ENCODE data around the gene F2. TPM values are rescaled to one million over a fixed set of nuclear protein-coding genes. Genes with fewer than 3 reads are reported as not detected.
A peak's percentile ranks its signal among the peaks of the same experiment; 100 is the strongest.

F2 gene
- total and polyA plus RNA-seq, 11 donors: 0.08 to 0.18 (median 0.17) TPM; not detected in 8

DNA sequence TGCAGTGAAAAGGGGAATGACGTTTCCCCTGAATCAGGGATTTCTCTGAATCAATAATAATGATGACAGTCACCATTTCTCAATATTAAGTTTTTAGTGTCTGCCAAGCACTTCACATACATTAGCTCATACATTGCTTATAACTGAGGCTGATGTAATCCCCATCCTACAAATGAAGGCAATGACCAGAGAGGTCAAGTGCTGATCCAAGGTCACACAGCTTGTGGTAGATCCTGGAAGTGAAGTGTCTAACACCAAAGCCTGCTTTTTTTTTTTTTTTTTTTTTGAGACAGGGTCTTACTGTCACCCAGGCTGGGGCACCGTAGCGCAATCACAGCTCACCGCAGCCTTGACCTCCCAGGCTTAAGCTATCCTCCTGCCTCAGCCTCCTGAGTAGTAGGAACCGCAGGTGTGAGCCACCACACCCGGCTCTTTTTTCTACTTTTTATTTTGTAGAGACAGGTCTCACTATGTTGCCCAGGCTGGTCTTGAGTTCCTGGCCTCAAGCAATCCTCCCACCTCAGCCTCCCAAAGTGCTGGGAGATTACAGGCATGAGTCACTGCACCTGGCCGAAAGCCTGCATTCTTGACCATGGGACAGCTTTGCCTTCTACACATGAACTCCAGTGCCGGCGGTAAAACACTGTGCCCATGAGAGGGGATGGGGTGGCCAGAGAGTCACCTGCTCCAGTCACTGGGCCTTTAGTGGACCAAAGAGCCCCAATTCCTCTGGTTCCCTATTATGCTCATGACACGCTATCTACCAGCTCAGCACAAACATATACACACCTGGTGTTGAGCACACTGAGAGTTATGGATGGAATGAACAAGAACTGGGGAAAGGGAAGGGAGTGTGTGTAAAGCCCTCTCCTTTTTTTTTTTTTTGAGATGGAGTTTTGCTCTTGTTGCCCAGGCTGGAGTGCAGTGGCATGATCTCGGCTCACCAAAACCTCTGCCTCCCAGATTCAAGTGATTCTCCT, 36.0 kb upstream of the F2 start:
- TF ChIP-seq, protein P1, sequence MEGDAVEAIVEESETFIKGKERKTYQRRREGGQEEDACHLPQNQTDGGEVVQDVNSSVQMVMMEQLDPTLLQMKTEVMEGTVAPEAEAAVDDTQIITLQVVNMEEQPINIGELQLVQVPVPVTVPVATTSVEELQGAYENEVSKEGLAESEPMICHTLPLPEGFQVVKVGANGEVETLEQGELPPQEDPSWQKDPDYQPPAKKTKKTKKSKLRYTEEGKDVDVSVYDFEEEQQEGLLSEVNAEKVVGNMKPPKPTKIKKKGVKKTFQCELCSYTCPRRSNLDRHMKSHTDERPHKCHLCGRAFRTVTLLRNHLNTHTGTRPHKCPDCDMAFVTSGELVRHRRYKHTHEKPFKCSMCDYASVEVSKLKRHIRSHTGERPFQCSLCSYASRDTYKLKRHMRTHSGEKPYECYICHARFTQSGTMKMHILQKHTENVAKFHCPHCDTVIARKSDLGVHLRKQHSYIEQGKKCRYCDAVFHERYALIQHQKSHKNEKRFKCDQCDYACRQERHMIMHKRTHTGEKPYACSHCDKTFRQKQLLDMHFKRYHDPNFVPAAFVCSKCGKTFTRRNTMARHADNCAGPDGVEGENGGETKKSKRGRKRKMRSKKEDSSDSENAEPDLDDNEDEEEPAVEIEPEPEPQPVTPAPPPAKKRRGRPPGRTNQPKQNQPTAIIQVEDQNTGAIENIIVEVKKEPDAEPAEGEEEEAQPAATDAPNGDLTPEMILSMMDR (IDR thresholded peaks at IDR 0.05): no peak
- TF ChIP-seq POLR2A (IDR thresholded peaks at IDR 0.05): no peak
- Histone ChIP-seq H3K9me3 (no peaks in the 10 kb centered on the region), H3K4me3 (no peak overlapping the region), H3K4me1 (peaks cover 0 to 50% (median 36%) of the 10 kb centered on the region in 12 donors), H3K27ac (peak overlapping the region; percentile 26 to 89 (median 78)), H3K27me3 (no peaks in the 10 kb centered on the region), H3K36me3 (peaks cover 0 to 96% (median 72%) of the 10 kb centered on the region in 9 donors)
- no peak for ATAC-seq
- WGBS, 4 donors: 87 to 92% (median 89%) methylated on average over 11 of the region's 11 CpGs
- intact Hi-C loops (cut with DNase I): loop anchor here in 1 of 10 donors (5.0 kb wide), 1 partner anchor 66 kb away; the partner anchor contains the start of genes ATG13 and HARBI1
- no peak for DNase-seq

DNA sequence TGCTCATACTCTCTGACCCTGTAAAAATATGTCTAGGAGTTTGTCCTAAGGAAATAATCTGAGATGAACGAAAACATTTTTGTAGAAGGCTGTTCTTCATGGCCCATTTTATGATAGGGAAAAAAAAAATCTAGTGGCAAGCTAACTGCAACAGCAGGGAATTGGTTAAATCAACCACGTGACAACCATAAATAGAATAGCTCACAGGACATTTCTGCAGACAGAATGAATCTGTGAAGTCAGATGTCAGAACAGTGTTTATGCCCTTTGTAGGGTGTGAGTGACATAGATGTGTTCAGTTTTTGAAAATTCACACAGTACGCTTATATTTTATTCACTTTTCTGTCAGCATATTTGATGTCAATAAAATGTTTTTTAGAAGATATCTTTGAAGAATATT, 34.6 kb upstream of the F2 start:
- DNase-seq: no peak
- Histone ChIP-seq H3K4me1 (peaks cover 0 to 55% (median 36%) of the 10 kb centered on the region in 12 donors), H3K36me3 (peaks cover 0 to 96% (median 72%) of the 10 kb centered on the region in 9 donors), H3K27ac (peak overlapping the region; percentile 26 to 89 (median 78)), H3K4me3 (no peak overlapping the region), H3K27me3 (no peaks in the 10 kb centered on the region), H3K9me3 (no peaks in the 10 kb centered on the region)
- ATAC-seq: peak; percentile 62 to 79 (median 72)
- TF ChIP-seq, protein P1 (IDR thresholded peaks at IDR 0.05): no peak
- TF ChIP-seq POLR2A (IDR thresholded peaks at IDR 0.05): no peak
- WGBS, 4 donors: 38 to 49% (median 45%) methylated on average over 3 of the region's 3 CpGs
- intact Hi-C loops (cut with DNase I): loop anchor here in 1 of 10 donors (5.0 kb wide), 1 partner anchor 67 kb away; the partner anchor contains the start of genes ATG13 and HARBI1

DNA sequence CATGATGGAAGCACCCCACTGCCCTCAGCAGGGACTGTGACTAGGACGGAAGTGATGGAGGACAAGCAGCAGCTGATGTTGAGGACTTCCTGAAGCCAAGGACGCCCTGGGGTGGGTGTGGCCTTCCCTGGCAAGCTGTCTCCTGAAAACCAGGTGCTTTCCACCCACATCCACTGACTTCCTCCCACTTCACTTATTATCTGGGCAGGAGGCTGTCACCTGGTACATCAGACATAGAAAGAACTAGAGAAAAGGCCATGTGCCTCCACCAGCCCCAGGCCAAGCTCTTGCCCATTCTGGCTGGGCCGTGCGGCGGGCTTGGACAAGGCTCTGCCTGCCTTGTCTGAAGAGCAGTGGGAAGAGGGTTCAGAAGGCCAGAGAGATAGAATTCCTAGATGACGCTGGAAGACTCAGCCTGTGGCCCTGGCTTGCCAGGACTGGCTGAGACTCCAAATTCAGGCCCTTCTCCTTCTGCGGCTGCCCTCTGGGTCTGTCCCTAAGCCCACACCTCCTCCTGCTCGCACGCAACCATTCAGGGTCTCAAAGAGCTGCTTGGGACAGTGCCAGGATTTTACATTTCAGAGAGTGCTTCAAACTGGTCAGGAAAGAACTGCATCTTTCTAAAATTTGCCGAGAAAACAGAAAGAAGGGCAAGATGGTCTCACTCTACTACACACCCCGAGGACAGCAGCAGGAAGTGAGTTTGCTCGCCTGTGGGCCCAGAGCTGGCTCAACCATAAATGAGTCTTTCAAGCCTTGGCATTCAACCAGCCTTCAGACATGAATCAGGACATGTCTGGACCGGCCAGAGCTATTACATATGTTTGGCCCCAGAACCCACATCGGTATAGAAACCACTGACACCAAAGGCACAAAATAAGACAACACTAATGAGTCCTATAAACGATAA, 31.9 kb upstream of the F2 start:
- Histone ChIP-seq H3K27me3 (no peaks in the 10 kb centered on the region), H3K4me1 (peaks cover 0 to 55% (median 36%) of the 10 kb centered on the region in 12 donors), H3K36me3 (peaks cover 0 to 95% (median 69%) of the 10 kb centered on the region in 9 donors), H3K9me3 (no peaks in the 10 kb centered on the region), H3K27ac (peak overlapping the region in 11 of 12 donors; percentile 11 to 88 (median 68)), H3K4me3 (no peak overlapping the region)
- ATAC-seq (peak in 3 of 4 donors; percentile 34 to 66 (median 64)), DNase-seq (peak in 1 of 5 donors; percentile 54)
- 59 to 76% (median 59%) methylated on average over 15 of the region's 15 CpGs for WGBS, 4 donors
- intact Hi-C loops (cut with DNase I): no loop called here
- no peak for TF ChIP-seq POLR2A (IDR thresholded peaks at IDR 0.05)
- TF ChIP-seq, protein P1 (IDR thresholded peaks at IDR 0.05): no peak

Measured in heart left ventricle (tissue), 16 donors.